Transverse colon (tissue), 4 donors: ENCODE data around the gene XPO6.

Experiments
- CTCF ChIP-seq, 5 experiments: fragments of 200-600 bp in 3 of 5; fragments of 450-650 bp in 2 of 5; sonication (generic) in 3 of 5; IDR thresholded peaks; 1 replicate in 2 of 5; 2 replicates in 3 of 5; pipeline ENCODE4 v1.5.1; 2016 to 2017; ENCODE audit warnings: antibody characterized with exemption in 5 of 5, inconsistent platforms in 3 of 5, mild to moderate bottlenecking in 2 of 5, moderate library complexity in 1 of 5
- EP300 ChIP-seq: sonication (generic); formaldehyde crosslinking; IDR thresholded peaks from one replicate; pipeline ENCODE4 v1.6.1; 2017; ENCODE audit warnings: antibody characterized with exemption, low read depth
- POLR2A ChIP-seq: fragments of 450-650 bp; IDR thresholded peaks from one replicate; pipeline ENCODE4 v1.6.1; 2016; ENCODE audit warnings: antibody characterized with exemption, mild to moderate bottlenecking, moderate library complexity
- POLR2AphosphoS5 ChIP-seq, 3 donors: sonication (generic); formaldehyde crosslinking; IDR thresholded peaks; one replicate each; pipeline ENCODE4 v1.6.1; 2016; ENCODE audit warnings: antibody characterized with exemption in 3 of 3

GRCh38 chr16:28175715-28176114 is 36.0 kb downstream of the XPO6 start:
- no peak for TF ChIP-seq POLR2A
- TF ChIP-seq CTCF (IDR thresholded peaks at IDR 0.05) = no peak
- no peak for TF ChIP-seq EP300
- TF ChIP-seq POLR2AphosphoS5 (IDR thresholded peaks at IDR 0.05) = no peak
